HG02981 (cell line): ENCODE data around the gene FGR.
A peak's percentile ranks its signal among the peaks of the same experiment; 100 is the strongest.

Source experiments
- ATAC-seq: cut with Tn5 transposase; IDR thresholded peaks from one replicate; pipeline ENCODE4 v1.9.1; 2021; ENCODE audit warnings: mild to moderate bottlenecking, moderate library complexity; ENCODE audit not compliant: unreplicated experiment

The FGR gene

GRCh38 chr1:27569506-27570291 lies 65.3 kb downstream of the FGR start:
- ATAC-seq, result no peak

- no peak for ATAC-seq
These were observed 65.9 kb downstream of the FGR start for GRCh38 chr1:27569088-27569460.

GRCh38 chr1:27568300-27569087 lies 66.5 kb downstream of the FGR start:
- ATAC-seq, result peak; percentile 79

- no peak for ATAC-seq
These were observed 67.0 kb downstream of the FGR start for GRCh38 chr1:27567971-27568299.

GRCh38 chr1:27567146-27567526 lies 67.8 kb downstream of the FGR start:
- no peak for ATAC-seq

GRCh38 chr1:27566462-27567145 lies 68.4 kb downstream of the FGR start:
- no peak for ATAC-seq

- no peak for ATAC-seq
These were observed 70.0 kb downstream of the FGR start for GRCh38 chr1:27564710-27565649.

- ATAC-seq, result no peak
These were observed 71.2 kb downstream of the FGR start for GRCh38 chr1:27563591-27564471.

GRCh38 chr1:27563341-27563590 lies 71.7 kb downstream of the FGR start:
- no peak for ATAC-seq

GRCh38 chr1:27562534-27563340 lies 72.2 kb downstream of the FGR start:
- ATAC-seq, result no peak
